ENCODE measurements around the gene GMEB2.

Gene GMEB2

GRCh38 chr20:63589261-63590217 lies 37.4 kb downstream of the GMEB2 start:
- CTCF ChIA-PET = no interaction called here
- POLR2A ChIA-PET = no interaction called here
- no peak for TF ChIP-seq CTCF (IDR thresholded peaks at IDR 0.05; ENCODE audit: control extremely low read depth, extremely low read depth, low read depth, missing control alignments)
- DNase-seq (ENCODE audit: extremely low spot score) = no peak

GRCh38 chr20:63588641-63589041 lies 38.3 kb downstream of the GMEB2 start:
- no peak for TF ChIP-seq CTCF (IDR thresholded peaks at IDR 0.05; ENCODE audit: control extremely low read depth, extremely low read depth, low read depth, missing control alignments)
- ChIA-PET POLR2A (no interaction called here), CTCF (interaction anchor here (0.9 to 1.3 kb wide), 2 partner anchors 9 to 14 kb away, joined by 3 read pairs; no protein-coding TSS in a partner anchor)
- no peak for DNase-seq (ENCODE audit: extremely low spot score)

- no peak for DNase-seq (ENCODE audit: extremely low spot score)
- POLR2A ChIA-PET = no interaction called here
- TF ChIP-seq CTCF (IDR thresholded peaks at IDR 0.05; ENCODE audit: control extremely low read depth, extremely low read depth, low read depth, missing control alignments) = no peak
- CTCF ChIA-PET = interaction anchor here (0.9 to 1.3 kb wide), 2 partner anchors 10 to 13 kb away, joined by 3 read pairs; no protein-coding TSS in a partner anchor
Measured at GRCh38 chr20:63587776-63588591, 38.9 kb downstream of the GMEB2 start.

GRCh38 chr20:63587256-63587655 lies 39.6 kb downstream of the GMEB2 start:
- POLR2A ChIA-PET = no interaction called here
- CTCF ChIA-PET = interaction anchor here (0.6 kb wide), 1 partner anchor 277 kb away, joined by 3 read pairs; no protein-coding TSS in a partner anchor
- DNase-seq (ENCODE audit: extremely low spot score) = no peak

GRCh38 chr20:63586797-63587196 lies 40.1 kb downstream of the GMEB2 start:
- CTCF ChIA-PET = interaction anchor here (0.6 kb wide), 1 partner anchor 277 kb away, joined by 3 read pairs; no protein-coding TSS in a partner anchor

More at GRCh38 chr20:63587256-63587655, 39.6 kb downstream of the GMEB2 start:
- no peak for TF ChIP-seq CTCF (IDR thresholded peaks at IDR 0.05; ENCODE audit: control extremely low read depth, extremely low read depth, low read depth, missing control alignments)

More at GRCh38 chr20:63586797-63587196, 40.1 kb downstream of the GMEB2 start:
- POLR2A ChIA-PET = interaction anchor here (0.6 kb wide), 1 partner anchor 41 kb away, joined by 5 read pairs; no protein-coding TSS in a partner anchor
- DNase-seq (ENCODE audit: extremely low spot score) = no peak
- TF ChIP-seq CTCF (IDR thresholded peaks at IDR 0.05; ENCODE audit: control extremely low read depth, extremely low read depth, low read depth, missing control alignments) = no peak
